Astrocyte of the hippocampus (primary cell): ENCODE results near the gene EFNA5.

Experiments used
- DNase-seq: peaks from one replicate; pipeline ENCODE4 v3.0.0; 2011; ENCODE audit warnings: low read depth, low spot score

EFNA5 gene

DNA sequence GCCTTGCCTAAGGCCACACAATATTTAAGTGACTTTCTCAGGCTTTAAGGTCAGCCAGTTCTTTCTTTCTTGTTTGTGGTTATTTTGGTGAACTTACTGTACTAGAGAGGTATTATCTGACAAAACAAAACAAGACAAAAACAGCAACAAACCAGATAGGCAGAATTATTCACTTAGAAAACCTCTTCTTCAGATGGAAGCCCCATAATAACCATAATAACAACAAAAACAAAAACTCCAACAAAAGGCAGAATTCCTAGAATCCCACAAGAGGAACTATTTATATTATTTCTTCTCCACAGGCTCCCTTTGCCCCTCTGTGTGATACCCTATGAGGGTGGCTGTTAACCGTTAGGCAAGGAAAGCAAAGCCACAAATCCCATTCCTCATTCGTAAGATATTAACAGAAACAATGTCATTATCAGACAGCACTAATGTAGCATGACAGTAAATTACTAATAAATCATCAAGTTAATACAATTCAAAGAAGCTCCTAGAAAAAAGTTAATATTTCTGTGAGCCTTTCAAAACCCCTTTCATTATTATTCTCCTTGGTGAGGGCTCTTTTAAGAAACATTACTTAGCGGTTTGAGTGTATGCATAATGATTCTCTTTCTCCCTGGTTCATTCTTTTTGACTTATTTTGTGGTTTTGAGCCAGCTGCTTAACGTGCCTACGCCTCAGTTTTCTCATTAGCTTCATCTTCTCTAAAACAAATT is 274.9 kb downstream of the EFNA5 start:
- peak; percentile 66 for DNase-seq

DNA sequence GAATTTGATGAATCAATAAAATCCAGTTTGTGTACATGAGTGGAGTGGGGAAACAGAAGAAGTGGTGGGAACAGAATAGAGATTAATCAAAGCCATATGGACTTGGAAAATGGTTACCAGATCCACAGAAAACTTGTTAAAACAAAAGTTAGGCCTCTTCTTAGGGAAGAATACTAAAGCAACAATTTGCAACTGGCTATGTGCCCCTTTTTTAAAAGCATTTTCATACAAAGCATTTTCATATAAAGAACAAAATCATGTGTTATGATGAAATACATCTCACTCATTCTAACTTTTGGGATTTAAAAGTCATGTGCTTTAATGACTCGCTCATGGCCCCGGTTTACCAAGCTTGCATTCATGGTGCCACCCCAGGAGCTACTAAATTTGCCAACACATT is 276.9 kb downstream of the EFNA5 start:
- no peak for DNase-seq

DNA sequence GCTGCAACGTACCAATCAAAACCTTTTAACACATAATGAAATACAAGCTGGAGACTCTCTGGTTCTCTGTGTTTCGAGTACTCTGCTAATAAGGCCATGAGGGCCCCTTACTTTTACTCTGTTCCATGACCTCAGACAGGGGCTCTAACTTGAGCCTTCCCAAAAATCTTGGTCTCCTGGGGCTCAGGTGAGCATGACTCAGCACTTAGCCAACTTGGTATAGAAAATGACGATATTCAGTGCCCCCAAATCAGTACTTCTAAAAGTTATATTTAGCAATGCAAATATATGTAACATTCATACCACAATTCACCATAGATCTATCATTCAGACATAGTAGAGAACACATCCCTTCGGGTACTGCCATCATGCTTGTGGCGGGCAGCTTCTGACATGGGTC is 278.9 kb downstream of the EFNA5 start:
- DNase-seq: no peak

DNA sequence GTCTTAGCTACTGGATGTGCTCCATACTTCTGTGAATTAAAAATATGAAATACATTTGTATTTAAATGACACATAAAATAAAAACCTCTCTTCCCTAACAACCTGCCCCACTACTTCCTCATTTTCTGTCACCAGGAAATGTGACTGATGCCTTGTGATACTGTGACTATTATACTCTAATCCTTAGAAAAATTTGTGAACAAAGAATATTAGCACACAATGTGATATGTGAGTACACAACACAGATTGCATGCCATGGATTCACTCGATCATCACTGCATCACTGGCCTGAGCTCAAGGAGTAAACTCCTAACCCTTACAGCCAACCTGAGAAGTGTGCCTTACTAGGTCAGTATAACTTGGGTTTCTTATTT is 281.0 kb downstream of the EFNA5 start:
- DNase-seq: no peak

DNA sequence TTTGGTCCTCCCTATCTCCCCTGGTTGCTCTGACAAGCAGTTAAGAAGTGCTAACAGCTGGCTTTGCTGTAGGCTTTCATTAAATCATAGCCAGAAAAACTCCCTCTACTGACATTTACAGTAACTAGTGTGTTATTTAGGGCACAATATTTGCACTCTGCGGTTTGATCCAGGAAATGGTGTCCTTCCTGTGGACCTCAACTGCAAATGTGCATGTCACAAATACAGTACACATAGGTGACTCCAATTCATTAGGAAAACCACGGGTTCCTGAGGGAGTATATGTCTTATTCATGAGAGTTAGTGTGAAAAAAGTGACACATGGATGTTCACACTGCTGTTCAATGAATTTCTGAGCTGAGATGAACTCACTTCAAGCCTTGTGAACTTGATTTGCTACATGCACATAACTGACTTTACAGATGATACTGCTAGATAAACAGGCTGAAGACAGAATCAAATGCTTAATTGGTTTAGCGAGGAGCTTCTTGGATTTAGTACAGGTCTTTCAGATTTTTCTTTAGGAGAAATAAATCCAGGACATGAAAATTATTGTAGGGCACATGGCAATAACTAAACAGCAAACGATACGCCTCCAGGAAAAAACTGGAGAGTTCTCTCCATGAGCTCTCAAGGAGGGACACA is 281.5 kb downstream of the EFNA5 start:
- DNase-seq: peak; percentile 51

DNA sequence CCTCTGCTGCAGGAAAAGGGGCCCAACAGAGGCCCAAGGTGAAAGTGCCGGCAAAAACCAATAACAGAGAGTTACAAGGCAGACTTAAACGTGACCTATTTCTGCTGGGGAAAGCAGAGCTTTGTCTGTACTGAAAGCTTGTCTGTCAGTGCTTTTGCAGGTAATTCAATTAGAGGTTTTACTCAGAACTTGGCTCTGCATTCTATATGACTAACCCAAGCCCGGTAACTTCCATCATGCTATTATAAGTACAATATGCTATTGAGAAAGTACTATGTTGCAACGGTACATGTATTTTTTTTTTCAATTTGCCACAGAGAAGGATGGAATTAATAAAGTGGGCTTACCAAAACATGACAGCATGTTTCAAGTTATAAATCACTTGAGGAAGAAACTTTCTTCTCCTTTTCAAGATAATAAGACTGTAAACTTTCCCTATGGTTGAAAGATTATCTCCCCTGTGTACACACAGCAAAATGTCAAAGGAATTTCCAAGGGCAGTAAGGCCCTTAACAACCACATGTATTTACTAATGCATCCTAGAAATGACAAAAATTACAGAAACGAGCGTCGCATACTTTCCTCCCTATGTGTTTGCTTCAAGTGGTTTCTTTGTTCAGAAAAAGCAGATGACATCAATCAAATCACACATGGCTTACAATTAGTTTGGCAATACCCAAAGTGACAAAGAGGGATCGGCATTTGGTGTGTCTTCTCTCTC is 282.4 kb downstream of the EFNA5 start:
- peak; percentile 81 for DNase-seq

DNA sequence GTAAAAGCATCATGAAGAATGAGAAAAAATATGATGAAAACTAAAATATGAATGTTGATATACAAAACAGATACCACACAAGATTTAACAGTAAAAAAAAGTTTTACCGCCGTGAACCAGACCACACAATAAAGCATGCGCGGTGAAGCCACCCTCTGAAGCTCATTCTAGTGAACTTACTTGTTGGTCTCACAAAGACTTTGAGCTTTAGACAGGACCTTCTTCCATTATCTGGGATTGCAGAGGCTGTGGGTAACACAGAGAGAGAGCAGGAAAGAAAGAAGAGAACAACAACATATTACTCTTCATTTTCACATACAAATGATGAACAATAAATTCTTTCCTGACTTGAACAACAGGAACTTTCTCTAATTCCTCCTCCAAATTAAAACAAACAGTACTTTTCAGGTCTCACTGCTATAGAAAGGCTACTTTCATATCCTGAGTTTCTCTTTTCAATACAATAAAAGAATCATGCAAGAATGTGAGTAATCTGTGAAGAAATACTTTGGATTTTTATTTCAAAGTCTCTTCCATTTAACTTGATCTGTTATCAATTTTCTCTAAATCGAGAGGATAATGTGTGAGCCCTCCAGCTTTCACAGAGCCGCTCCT is 283.1 kb downstream of the EFNA5 start:
- no peak for DNase-seq

DNA sequence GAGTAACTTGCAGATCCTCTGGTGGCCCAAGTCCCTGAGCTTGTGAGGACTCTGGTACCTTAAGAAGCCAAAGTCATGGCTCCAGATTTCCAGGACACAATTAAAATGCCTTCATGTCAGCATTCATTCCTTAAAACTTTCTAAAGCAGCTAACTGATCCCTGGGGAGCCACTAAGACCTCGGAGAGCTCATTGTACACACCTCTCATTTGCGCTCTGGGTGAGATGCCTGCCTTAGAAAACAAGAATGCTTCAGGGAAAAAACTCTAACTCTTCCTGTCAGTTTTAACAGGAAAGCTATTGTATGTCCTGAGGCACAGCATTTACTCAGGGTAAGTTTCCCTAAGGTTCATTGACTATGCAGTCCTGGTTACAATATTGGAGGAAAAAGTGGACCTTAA is 285.0 kb downstream of the EFNA5 start:
- no peak for DNase-seq

DNA sequence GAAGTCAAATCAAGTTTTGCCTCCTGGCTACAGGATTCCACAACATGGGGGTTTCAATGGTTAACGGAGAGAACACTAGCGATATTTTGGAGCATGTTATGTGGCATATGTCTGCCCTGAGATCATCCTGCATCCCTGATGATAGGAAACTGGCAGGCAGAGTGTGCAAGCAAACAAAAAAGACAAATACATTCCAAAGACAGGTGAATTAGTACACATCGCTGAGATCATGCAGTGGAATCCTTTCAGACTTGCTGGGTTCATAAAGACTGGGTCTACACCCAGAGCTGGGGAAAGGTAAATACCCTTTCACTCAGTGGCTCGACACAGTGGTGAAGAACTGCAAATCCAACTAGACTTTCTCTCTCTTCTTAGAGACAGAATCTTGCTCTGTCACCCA is 286.5 kb downstream of the EFNA5 start:
- no peak for DNase-seq

DNA sequence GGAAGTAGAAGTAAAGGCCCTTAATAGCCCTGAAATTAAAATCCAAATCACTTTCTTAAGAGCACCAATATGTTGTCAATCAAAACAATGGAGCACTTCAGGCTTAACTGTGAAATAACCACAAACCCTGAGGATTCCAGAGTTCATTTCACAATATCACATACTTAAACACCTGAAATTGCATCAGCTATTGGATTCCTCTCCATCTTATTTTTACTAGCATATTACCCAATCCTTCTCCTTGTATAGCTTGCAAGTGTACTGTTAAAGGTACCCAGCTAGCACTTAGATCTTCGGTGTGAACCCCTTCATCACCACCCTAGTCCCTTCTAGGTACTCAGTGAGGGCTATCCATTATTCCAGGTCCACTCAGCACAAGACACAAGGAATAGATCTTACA is 287.3 kb downstream of the EFNA5 start:
- no peak for DNase-seq

DNA sequence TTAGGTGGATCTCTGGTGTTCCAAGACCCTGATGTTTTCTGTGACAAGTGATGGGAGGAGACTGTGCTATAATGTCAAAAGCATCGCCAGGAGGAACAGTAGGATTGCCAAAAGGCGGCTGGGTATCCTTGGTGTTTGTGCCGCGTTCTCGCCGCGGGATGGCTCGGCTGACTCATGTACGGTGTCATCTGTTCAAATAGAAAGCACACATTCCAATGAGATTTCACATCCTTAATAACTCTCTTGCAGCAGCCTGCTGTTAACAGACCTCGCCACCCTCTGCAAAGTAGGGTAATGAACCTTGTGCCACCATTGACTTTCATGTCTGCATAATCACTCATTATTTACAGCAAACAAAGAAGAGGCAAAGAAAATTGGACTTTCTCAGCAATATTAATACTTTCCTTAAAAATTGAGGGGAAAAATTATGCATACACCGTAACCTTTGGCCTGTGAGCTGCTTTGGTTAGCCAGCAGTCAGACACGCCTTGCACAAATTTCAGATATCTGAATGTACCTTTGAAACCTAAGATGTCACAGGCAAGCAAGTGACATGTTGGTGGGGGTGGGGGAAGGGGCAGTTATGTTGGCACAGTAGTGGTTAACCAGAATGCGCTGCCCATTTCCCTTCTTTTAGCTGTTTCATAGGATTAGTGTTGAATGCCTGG is 289.4 kb downstream of the EFNA5 start:
- peak; percentile 84 for DNase-seq

DNA sequence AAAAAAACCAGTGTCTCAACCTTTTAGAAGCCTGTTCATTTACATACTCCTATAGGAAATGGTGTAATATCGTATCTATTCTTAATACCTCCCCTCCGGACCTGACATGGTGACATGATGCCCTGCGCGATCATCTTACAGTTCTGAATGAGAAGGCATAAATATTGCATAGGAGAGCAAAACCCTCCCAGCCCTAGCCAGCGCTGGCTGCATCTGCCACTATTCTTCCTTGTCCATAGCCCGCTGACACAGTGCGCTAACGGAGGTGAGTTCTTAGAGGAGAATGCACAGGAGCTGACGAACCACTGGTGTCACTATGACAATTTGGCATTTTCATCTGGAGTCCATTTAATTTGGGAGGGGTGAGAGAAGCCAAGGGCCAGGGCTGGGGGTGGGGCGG is 290.1 kb downstream of the EFNA5 start:
- no peak for DNase-seq

DNA sequence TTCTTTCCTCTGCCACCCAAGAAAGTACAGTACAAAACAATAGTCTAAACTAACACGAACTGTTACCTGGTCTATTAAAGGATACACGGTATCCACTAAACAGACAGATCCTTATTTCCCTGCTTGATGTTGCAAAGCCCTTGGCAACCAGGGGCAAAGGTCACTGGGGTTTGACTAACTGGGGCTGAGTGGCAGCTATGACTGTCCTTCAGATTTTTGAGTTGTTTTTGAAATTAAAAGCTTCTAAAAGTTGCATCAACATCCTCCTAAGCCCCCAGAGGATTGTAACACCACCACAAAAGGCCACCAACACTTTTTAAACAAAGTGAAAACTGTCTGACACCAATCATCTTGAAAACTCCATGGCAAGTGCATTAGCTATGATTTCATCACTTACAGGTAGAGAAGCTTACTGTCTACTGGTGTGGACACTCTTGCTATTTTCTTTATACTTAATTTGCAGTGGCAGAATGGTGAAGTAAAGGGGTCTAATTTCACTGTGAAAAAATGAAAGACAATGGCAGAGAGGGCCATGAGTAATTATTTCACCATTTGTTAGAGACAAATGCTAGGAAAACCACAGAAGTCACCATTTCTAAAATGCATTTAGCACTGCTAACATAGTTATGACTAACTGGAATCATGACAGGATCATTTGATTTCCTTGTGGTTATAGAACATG is 292.4 kb downstream of the EFNA5 start:
- no peak for DNase-seq

DNA sequence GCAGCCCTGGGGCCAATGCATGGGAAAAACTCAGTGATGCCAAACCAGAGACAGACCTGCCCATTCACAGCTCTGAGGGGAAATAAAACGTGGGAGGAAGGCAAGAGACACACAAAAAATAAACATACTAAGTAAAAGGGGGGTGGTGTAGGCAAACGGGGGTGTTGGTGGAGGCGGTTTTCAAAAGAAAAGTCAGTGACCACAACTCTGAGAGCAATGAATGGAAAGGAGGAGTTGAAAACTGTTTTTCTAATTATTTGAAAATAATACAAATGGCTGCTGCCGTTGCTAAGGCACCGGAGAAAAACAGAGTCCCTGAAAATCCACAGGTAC is 293.5 kb downstream of the EFNA5 start:
- no peak for DNase-seq

DNA sequence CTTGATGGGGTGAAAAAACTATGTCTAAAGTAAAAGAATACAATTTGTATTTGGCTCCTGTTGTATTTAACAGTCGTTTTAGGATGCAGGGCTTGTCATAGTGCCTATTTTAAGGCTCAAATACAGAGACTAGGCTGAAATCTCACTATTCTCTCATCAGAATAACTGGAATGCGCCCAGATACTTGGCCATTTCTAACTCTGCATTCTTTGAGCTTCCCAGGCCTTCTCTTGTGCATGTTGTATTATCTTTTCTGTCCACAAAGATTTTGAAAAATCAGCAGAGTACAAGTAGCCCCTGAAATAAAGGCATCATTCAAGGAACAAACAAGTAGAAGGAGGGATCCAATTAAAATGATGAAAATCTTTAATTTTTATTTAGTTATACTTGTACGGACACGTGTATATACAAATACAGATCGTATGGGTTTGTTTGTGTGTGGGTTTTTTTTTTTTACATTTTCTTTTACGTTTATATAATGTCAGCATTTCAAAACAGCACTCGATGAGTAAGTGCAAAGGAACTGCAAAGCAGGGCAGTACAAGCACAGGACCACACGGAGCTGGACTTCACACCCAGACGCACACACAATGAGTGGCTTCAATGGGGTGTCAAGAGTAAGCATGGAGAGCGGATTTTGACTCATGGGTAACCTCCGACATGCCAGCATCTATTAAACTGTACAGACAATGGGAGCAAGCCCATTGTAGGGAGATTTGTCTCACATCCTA is 294.0 kb downstream of the EFNA5 start:
- peak; percentile 72 for DNase-seq

DNA sequence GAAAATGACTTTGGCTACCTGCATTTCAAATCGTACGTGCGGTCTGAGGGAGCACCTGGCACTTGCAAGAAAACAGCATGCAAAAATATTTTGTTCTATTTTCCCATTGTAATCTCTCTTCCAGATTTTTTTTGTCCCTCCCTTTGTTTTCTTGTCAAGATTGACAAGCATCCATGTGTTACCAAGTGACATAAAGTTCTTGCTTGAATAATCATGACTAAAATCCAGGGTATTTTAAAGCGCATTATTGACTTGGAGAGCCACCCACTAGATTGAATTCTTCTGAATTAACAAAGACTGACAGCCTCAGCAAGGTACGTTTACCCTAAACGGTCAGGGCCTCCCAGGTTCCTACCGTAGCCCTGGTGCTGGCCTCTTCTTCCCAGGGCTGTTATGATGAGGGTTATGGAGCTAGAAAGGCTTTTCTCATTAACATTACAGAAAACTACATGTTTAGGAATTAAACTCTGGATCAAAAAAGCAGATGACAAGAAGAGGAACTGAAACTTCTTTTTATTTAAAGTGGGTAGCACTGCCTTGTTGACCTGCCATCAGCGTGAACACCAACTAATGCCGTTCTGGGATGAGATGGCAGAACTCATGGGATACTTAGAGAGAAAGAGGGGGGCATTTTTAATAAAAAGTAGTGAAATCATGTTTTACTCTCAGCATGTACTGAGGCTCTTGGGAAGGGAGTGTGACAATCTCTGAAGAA is 297.0 kb downstream of the EFNA5 start:
- no peak for DNase-seq

DNA sequence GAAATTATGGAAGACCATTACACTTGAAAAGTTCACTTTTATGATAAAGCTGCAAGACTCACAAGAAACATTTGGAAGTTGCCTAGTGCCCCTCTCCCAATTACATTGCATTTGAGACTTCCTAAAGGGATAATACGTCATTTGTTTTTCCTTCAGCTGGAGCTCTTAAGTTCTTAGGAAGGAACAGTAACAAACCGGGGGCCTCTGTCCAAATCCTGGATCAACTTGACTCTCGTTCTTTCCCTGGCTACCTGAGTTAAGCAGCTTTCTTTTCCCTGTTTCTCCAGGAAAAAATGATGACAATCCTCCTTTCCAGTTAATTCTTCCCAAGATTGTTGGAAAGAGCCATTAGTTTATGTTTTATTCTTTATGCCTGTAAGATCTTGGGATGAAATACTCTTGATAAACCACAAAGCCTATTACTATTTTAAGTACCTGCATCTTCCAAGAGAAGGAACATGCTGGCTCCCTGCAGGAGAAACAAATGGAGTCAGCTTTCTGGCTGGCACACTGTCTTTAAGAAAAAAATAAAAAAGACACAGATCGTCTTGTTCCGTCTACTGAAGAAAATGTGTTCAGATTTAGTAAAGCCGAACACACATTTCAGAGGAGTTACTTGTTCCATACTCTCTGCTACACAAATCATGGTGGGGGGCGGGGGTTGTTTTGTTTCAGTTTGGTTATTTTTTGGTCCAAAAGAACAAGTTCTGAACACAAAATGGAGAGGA is 297.9 kb downstream of the EFNA5 start:
- peak; percentile 22 for DNase-seq

DNA sequence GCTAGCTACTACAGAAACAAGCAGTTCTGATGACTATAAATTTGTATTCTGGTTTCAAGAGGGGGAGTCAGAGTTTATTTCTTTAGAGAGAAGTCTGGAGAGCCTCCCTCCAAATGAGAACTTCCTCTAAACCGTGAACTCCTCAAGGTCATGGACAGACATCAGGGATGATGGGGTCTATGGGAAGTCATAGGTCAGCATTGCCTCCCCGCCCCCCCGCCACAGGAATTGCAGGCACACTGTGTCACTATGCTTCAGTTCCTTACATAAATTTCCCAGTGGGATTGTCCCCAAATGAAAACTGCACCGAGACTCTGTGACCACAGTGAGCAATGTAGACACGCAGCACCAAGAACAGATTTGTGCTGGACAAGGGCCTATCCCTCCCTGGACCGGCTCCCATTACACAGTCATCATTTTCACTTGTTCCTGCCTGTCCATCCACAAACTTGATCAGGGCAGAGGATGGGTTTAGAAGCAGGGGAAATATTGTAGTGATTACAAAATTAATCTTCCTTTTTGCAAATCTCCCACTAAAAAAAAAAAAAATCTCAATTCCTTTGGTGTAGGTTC is 300.3 kb downstream of the EFNA5 start:
- DNase-seq: no peak

DNA sequence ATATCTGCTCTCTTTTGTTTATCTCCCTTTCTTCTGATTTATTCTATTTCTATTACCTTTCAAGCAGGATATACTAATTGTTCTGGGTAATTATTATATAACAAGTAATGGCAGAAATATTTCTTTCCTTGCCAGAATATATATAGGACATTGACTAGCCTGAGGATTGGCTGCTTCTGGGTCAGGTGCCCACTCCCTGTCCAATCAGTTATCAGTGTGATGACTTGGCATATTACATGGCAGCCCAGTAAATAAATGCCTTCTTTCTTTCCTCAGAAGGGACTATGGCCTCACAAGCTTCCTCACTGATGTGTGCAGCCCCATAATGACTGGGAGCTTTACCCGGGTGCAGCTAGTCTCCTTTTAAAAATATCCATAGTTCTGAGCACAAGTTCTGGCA is 301.1 kb downstream of the EFNA5 start:
- no peak for DNase-seq
